ENCODE measurements around the gene SERPINB1.

SERPINB1 gene

GRCh38 chr6:2844008-2844407 lies 2.3 kb upstream of the SERPINB1 start:
- no peak for DNase-seq

GRCh38 chr6:2843138-2843740 lies 1.6 kb upstream of the SERPINB1 start:
- no peak for DNase-seq

GRCh38 chr6:2842139-2842552 lies 483 bp upstream of the SERPINB1 start:
- DNase-seq = no peak

GRCh38 chr6:2840749-2841061 lies 958 bp downstream of the SERPINB1 start:
- no peak for DNase-seq

GRCh38 chr6:2839982-2840748 lies 1.5 kb downstream of the SERPINB1 start:
- DNase-seq = no peak

GRCh38 chr6:2839195-2839981 lies 2.3 kb downstream of the SERPINB1 start:
- no peak for DNase-seq

GRCh38 chr6:2838251-2838650 lies 3.4 kb downstream of the SERPINB1 start:
- DNase-seq = no peak

GRCh38 chr6:2834262-2834661 lies 7.4 kb downstream of the SERPINB1 start:
- no peak for DNase-seq

- no peak for DNase-seq
These were observed 10.3 kb downstream of the SERPINB1 start for GRCh38 chr6:2831392-2831791.

- DNase-seq = no peak
These were observed 11.5 kb downstream of the SERPINB1 start for GRCh38 chr6:2830183-2830582.

- DNase-seq = no peak
These were observed 12.4 kb downstream of the SERPINB1 start for GRCh38 chr6:2829253-2829652.

GRCh38 chr6:2828629-2829028 lies 13.0 kb downstream of the SERPINB1 start:
- no peak for DNase-seq

GRCh38 chr6:2827142-2827541 lies 14.5 kb downstream of the SERPINB1 start:
- no peak for DNase-seq

GRCh38 chr6:2826131-2826530 lies 15.5 kb downstream of the SERPINB1 start:
- no peak for DNase-seq

GRCh38 chr6:2823104-2823850 lies 18.4 kb downstream of the SERPINB1 start:
- DNase-seq = no peak

- DNase-seq = no peak
These were observed 20.1 kb downstream of the SERPINB1 start for GRCh38 chr6:2821554-2821953.

- DNase-seq = no peak
These were observed 21.2 kb downstream of the SERPINB1 start for GRCh38 chr6:2820415-2820814.

GRCh38 chr6:2819978-2820377 lies 21.7 kb downstream of the SERPINB1 start:
- DNase-seq = no peak

- DNase-seq = no peak
These were observed 22.5 kb downstream of the SERPINB1 start for GRCh38 chr6:2819115-2819514.

- no peak for DNase-seq
These were observed 23.1 kb downstream of the SERPINB1 start for GRCh38 chr6:2818593-2818992.

GRCh38 chr6:2817903-2818443 lies 23.7 kb downstream of the SERPINB1 start:
- no peak for DNase-seq

GRCh38 chr6:2816158-2816557 lies 25.5 kb downstream of the SERPINB1 start:
- no peak for DNase-seq

GRCh38 chr6:2812695-2813094 lies 29.0 kb downstream of the SERPINB1 start:
- DNase-seq = no peak
